ENCODE measurements around the gene KANK2.
"Not testable (repeated sequence)": the region's sequence is repeated elsewhere in the genome, so short reads cannot be mapped to it uniquely, and the experiment has no call there.

KANK2 gene

DNA sequence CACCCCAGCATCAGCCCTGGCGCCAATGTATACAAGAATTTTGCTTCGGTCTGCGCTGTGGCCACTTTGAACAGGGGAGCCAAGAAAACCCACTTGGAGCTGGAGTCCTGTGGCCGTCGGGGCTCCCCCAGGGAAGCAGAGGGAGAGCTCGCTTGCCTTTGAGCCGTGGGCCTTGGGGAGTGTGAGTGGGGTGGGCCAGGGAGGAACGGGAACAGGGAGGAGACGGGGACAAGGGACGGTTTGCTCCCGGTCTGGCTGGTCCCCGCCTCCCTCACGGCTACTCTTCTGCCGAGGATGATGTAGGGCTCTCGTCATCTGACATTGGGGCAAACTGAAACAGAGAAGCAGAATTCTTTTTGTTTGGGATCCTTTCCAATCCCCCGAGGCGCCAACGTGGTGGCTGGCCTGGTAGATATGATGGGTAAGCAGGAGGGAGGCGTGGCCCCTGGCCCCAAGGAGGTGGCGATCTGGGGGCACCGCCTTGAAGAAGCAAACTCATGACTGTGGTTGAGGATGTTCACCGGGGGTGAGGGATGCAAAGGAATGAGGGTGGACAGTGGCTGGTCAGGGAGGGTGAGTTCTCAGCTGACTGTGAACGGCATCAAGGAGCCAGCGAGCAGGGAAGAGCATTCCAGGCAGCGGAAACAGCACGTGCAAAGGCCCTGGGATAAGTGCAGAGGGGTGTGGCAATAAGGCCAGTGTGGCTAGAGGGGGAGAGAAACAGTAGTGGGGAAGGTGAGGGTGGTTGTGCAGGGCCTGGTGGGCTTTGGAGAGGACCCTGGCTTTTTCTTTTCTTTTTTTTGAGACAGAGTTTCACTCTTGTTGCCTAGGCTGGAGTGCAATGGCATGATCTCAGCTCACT is 30.8 kb downstream of the KANK2 start:
- no peak overlapping the region for H3K27ac ChIP-seq (ENCODE audit: poor library complexity, severe bottlenecking)
- H3K9me3 ChIP-seq (ENCODE audit: severe bottlenecking) = no peaks in the 10 kb centered on the region
- peaks cover 53% of the 10 kb centered on the region for H3K36me3 ChIP-seq (ENCODE audit: low read depth)
- DNase-seq (ENCODE audit: low spot score) (no peak), ATAC-seq (ENCODE audit: low read depth) (no peak)
- TF ChIP-seq CTCF (IDR thresholded peaks at IDR 0.05; ENCODE audit: poor library complexity, severe bottlenecking) = no peak
- no peak overlapping the region for H3K4me3 ChIP-seq (ENCODE audit: severe bottlenecking)
- no peaks in the 10 kb centered on the region for H3K27me3 ChIP-seq (ENCODE audit: insufficient read depth, poor library complexity, severe bottlenecking)
- H3K4me1 ChIP-seq (ENCODE audit: insufficient read depth, poor library complexity, severe bottlenecking) = peaks cover 11% of the 10 kb centered on the region

- peaks cover 45% of the 10 kb centered on the region for H3K36me3 ChIP-seq (ENCODE audit: low read depth)
- ATAC-seq (ENCODE audit: low read depth) (no peak), DNase-seq (ENCODE audit: low spot score) (no peak)
- H3K4me1 ChIP-seq (ENCODE audit: insufficient read depth, poor library complexity, severe bottlenecking) = peaks cover 11% of the 10 kb centered on the region
- no peak overlapping the region for H3K4me3 ChIP-seq (ENCODE audit: severe bottlenecking)
- TF ChIP-seq CTCF (IDR thresholded peaks at IDR 0.05; ENCODE audit: poor library complexity, severe bottlenecking) = no peak
- no peak overlapping the region for H3K27ac ChIP-seq (ENCODE audit: poor library complexity, severe bottlenecking)
- no peaks in the 10 kb centered on the region for H3K9me3 ChIP-seq (ENCODE audit: severe bottlenecking)
- H3K27me3 ChIP-seq (ENCODE audit: insufficient read depth, poor library complexity, severe bottlenecking) = no peaks in the 10 kb centered on the region
Observed at GRCh38 chr19:11165486-11166030, 31.8 kb downstream of the KANK2 start.

DNA sequence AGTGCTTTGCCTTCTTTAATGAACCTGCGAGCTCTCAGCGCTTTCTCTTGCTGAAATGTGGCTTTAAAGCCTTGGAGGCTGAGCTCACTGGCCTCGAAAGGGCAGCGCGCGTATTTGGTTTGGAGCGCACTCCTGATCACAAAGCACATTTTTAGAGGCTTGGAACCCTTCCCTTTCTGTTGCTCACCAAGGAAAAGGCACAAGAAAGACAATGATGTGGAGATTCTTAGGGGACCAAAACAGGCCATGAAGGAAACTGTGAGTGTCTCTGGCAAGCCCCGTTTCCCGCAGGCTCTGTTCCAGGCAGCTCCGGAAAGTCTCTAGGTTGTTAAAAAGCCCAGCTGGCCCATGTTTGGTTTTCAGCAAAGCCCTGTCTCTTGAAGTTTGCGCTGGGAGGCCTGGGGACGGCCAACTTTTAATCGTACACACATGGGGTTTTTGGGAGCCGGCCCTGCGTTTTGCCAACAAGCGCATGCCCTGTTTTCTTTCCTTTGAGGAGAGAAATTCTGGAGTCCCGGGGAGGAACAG is 32.4 kb downstream of the KANK2 start:
- no peak for TF ChIP-seq CTCF (IDR thresholded peaks at IDR 0.05; ENCODE audit: poor library complexity, severe bottlenecking)
- H3K9me3 ChIP-seq (ENCODE audit: severe bottlenecking) = no peaks in the 10 kb centered on the region
- no peak overlapping the region for H3K27ac ChIP-seq (ENCODE audit: poor library complexity, severe bottlenecking)
- peaks cover 11% of the 10 kb centered on the region for H3K4me1 ChIP-seq (ENCODE audit: insufficient read depth, poor library complexity, severe bottlenecking)
- no peaks in the 10 kb centered on the region for H3K27me3 ChIP-seq (ENCODE audit: insufficient read depth, poor library complexity, severe bottlenecking)
- DNase-seq (ENCODE audit: low spot score) (no peak), ATAC-seq (ENCODE audit: low read depth) (no peak)
- H3K4me3 ChIP-seq (ENCODE audit: severe bottlenecking) = no peak overlapping the region
- peaks cover 39% of the 10 kb centered on the region for H3K36me3 ChIP-seq (ENCODE audit: low read depth)

DNA sequence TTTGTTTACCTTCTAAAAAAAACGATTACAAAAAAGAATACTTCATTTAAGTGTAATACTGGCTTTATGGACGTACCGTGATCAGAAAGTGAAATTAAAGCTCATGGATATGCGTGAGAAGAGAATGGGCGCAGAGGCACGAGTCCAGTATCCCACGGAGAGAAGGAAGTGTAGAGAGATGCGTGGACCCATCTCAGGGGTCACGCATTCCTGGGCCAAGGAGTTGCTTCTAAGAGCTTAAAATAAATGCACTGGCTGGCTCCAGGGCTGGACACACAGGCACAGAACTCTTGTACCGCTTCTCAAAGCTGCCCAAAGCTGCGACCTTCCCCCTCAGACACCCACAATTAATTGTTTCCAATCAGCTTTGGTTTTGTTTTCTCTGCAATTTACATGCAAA is 33.0 kb downstream of the KANK2 start:
- Histone ChIP-seq H3K27me3 (ENCODE audit: insufficient read depth, poor library complexity, severe bottlenecking) (no peaks in the 10 kb centered on the region), H3K27ac (ENCODE audit: poor library complexity, severe bottlenecking) (no peak overlapping the region), H3K4me3 (ENCODE audit: severe bottlenecking) (no peak overlapping the region), H3K9me3 (ENCODE audit: severe bottlenecking) (no peaks in the 10 kb centered on the region), H3K36me3 (ENCODE audit: low read depth) (peaks cover 33% of the 10 kb centered on the region), H3K4me1 (ENCODE audit: insufficient read depth, poor library complexity, severe bottlenecking) (peaks cover 11% of the 10 kb centered on the region)
- ATAC-seq (ENCODE audit: low read depth) = no peak
- DNase-seq (ENCODE audit: low spot score) = no peak
- no peak for TF ChIP-seq CTCF (IDR thresholded peaks at IDR 0.05; ENCODE audit: poor library complexity, severe bottlenecking)

GRCh38 chr19:11160440-11160768 is 36.9 kb downstream of the KANK2 start:
- not testable (repeated sequence) for H3K27ac ChIP-seq (ENCODE audit: poor library complexity, severe bottlenecking); H3K36me3 ChIP-seq (ENCODE audit: low read depth); DNase-seq (ENCODE audit: low spot score); H3K4me1 ChIP-seq (ENCODE audit: insufficient read depth, poor library complexity, severe bottlenecking); H3K4me3 ChIP-seq (ENCODE audit: severe bottlenecking); H3K27me3 ChIP-seq (ENCODE audit: insufficient read depth, poor library complexity, severe bottlenecking); ATAC-seq (ENCODE audit: low read depth); H3K9me3 ChIP-seq (ENCODE audit: severe bottlenecking)
